ENCODE data around the gene SH3D21. TPM values are rescaled to one million over a fixed set of nuclear protein-coding genes. Genes with fewer than 3 reads are reported as not detected.

Gene SH3D21
- total and polyA plus RNA-seq, 3 experiments from 2014 or later = 2.5 to 2.6 TPM; not detected in 1

- peaks cover 10% of the 10 kb centered on the region for H3K36me3 ChIP-seq (ENCODE audit: insufficient read depth, low read length)
- Mint-ChIP-seq H3K4me3 (peak overlapping the region in 6 of 7 donors; percentile 6 to 59 (median 42)), H3K27ac (peak overlapping the region; percentile 84 to 95 (median 90)), H3K4me1 (peaks cover 38 to 52% (median 49%) of the 10 kb centered on the region in 3 donors), H3K9me3 (no peaks in the 10 kb centered on the region), H3K27me3 (no peaks in the 10 kb centered on the region), H3K36me3 (peaks cover 2 to 40% (median 3%) of the 10 kb centered on the region in 3 donors)
- CTCF ChIA-PET = interaction anchor here (0.6 to 4.3 kb wide), 9 partner anchors 15 to 266 kb away, joined by 3 to 38 read pairs (median 4); partner anchors contain the start of genes EVA1B, SH3D21 and STK40
- no peaks in the 10 kb centered on the region for H3K9me3 ChIP-seq (ENCODE audit: low read length)
- peaks cover 52% of the 10 kb centered on the region for H3K4me1 ChIP-seq (ENCODE audit: insufficient read depth, low read length)
- DNase-seq = peak; percentile 34 to 81 (median 55)
- no peak overlapping the region for H3K4me3 ChIP-seq (ENCODE audit: low read length)
- H3K27me3 ChIP-seq (ENCODE audit: insufficient read depth, low read length, poor library complexity, severe bottlenecking) = no peaks in the 10 kb centered on the region
- no peak overlapping the region for H3K27ac ChIP-seq (ENCODE audit: low read depth, low read length)
- POLR2A ChIA-PET = interaction anchor here (1.0 to 1.8 kb wide), 2 partner anchors 18 to 19 kb away, joined by 5 to 7 read pairs; no protein-coding TSS in a partner anchor
Measured at GRCh38 chr1:36366091-36366661, 60.0 kb downstream of the SH3D21 start.

DNA sequence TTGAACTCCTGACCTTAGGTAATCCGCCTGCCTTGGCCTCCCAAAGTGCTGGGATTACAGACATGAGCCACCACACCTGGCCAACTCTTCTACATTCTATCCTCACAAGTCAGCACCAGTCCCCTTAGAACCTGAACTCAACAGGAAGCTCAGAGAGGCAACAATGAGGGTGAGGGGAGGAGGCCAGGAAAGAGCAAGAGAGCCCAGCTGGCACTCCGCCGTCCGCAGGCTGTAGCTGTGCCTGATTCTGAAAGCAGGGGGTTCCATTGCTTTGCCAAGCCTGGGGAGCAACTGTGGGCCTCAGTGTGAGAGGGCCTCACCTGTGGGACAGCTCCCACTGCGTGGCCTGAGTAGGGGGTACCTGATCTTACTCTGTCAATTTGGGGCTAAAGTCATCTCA is 60.9 kb downstream of the SH3D21 start:
- Histone ChIP-seq H3K27me3 (ENCODE audit: insufficient read depth, low read length, poor library complexity, severe bottlenecking) (no peaks in the 10 kb centered on the region), H3K27ac (ENCODE audit: low read depth, low read length) (no peak overlapping the region), H3K36me3 (ENCODE audit: insufficient read depth, low read length) (peaks cover 8% of the 10 kb centered on the region), H3K9me3 (ENCODE audit: low read length) (no peaks in the 10 kb centered on the region), H3K4me1 (ENCODE audit: insufficient read depth, low read length) (peaks cover 52% of the 10 kb centered on the region), H3K4me3 (ENCODE audit: low read length) (peak overlapping the region; percentile 18)
- ChIA-PET POLR2A (interaction anchor here (0.8 to 1.8 kb wide), 4 partner anchors 17 to 60 kb away, joined by 3 to 7 read pairs (median 4); no protein-coding TSS in a partner anchor), CTCF (interaction anchor here (0.5 to 4.3 kb wide), 15 partner anchors 11 to 283 kb away, joined by 3 to 38 read pairs (median 3); partner anchors contain the start of genes EVA1B, SH3D21, STK40 and TEKT2)
- Mint-ChIP-seq H3K27ac (peak overlapping the region; percentile 57 to 95 (median 86)), H3K9me3 (no peaks in the 10 kb centered on the region), H3K36me3 (peaks cover 0 to 32% (median 1%) of the 10 kb centered on the region in 3 donors), H3K27me3 (no peaks in the 10 kb centered on the region), H3K4me1 (peaks cover 38 to 52% (median 49%) of the 10 kb centered on the region in 3 donors), H3K4me3 (peak overlapping the region in 6 of 7 donors; percentile 19 to 81 (median 40))
- DNase-seq = peak in 2 of 5 donors; percentile 26 to 57

- Histone ChIP-seq H3K27ac (ENCODE audit: low read depth, low read length) (no peak overlapping the region), H3K27me3 (ENCODE audit: insufficient read depth, low read length, poor library complexity, severe bottlenecking) (no peaks in the 10 kb centered on the region), H3K36me3 (ENCODE audit: insufficient read depth, low read length) (peaks cover under 1% of the 10 kb centered on the region), H3K9me3 (ENCODE audit: low read length) (no peaks in the 10 kb centered on the region), H3K4me3 (ENCODE audit: low read length) (no peak overlapping the region), H3K4me1 (ENCODE audit: insufficient read depth, low read length) (peaks cover 55% of the 10 kb centered on the region)
- no peak for DNase-seq
- H3K4me3 Mint-ChIP-seq = peak overlapping the region in 1 of 7 donors; percentile 44
- POLR2A ChIA-PET = interaction anchor here (1.8 kb wide), 1 partner anchor 17 kb away, joined by 7 read pairs; no protein-coding TSS in a partner anchor
- CTCF ChIA-PET = interaction anchor here (0.6 to 4.3 kb wide), 13 partner anchors 10 to 284 kb away, joined by 3 to 38 read pairs (median 4); partner anchors contain the start of genes EVA1B, LSM10, STK40 and TEKT2
- peaks cover 0 to 27% (median 1%) of the 10 kb centered on the region in 3 donors for H3K36me3 Mint-ChIP-seq
- peaks cover 42 to 57% (median 53%) of the 10 kb centered on the region in 3 donors for H3K4me1 Mint-ChIP-seq
- H3K9me3 Mint-ChIP-seq = no peaks in the 10 kb centered on the region
- no peaks in the 10 kb centered on the region for H3K27me3 Mint-ChIP-seq
- H3K27ac Mint-ChIP-seq = peak overlapping the region in 6 of 8 donors; percentile 38 to 95 (median 90)
Measured at GRCh38 chr1:36367798-36368197, 61.6 kb downstream of the SH3D21 start.

GRCh38 chr1:36369061-36369861 is 63.1 kb downstream of the SH3D21 start:
- H3K27ac Mint-ChIP-seq = peak overlapping the region; percentile 6 to 91 (median 84)
- POLR2A ChIA-PET = no interaction called here
- peaks cover 56 to 71% (median 67%) of the 10 kb centered on the region in 3 donors for H3K4me1 Mint-ChIP-seq
- Histone ChIP-seq H3K4me3 (ENCODE audit: low read length) (no peak overlapping the region), H3K36me3 (ENCODE audit: insufficient read depth, low read length) (no peaks in the 10 kb centered on the region), H3K27ac (ENCODE audit: low read depth, low read length) (peak overlapping the region; percentile 8), H3K9me3 (ENCODE audit: low read length) (no peaks in the 10 kb centered on the region), H3K4me1 (ENCODE audit: insufficient read depth, low read length) (peaks cover 70% of the 10 kb centered on the region), H3K27me3 (ENCODE audit: insufficient read depth, low read length, poor library complexity, severe bottlenecking) (no peaks in the 10 kb centered on the region)
- CTCF ChIA-PET = interaction anchor here (0.8 to 4.3 kb wide), 14 partner anchors 9 to 220 kb away, joined by 3 to 38 read pairs (median 4); partner anchors contain the start of genes LSM10, SH3D21, STK40 and TRAPPC3
- no peaks in the 10 kb centered on the region for H3K27me3 Mint-ChIP-seq
- DNase-seq = peak; percentile 72 to 86 (median 79)
- peaks cover 0 to 24% (median 0%) of the 10 kb centered on the region in 3 donors for H3K36me3 Mint-ChIP-seq
- no peak overlapping the region for H3K4me3 Mint-ChIP-seq
- H3K9me3 Mint-ChIP-seq = no peaks in the 10 kb centered on the region

Other genes with a start within 250 kb of the SH3D21 start
- not detected for gene TEKT2, start 222.3 kb upstream of the SH3D21 start, total RNA-seq
- not detected for gene TEKT2, start 222.3 kb upstream of the SH3D21 start, polyA plus RNA-seq
- 10 to 100 TPM; 38.9 to 41.1 TPM for gene ADPRS, start 217.5 kb upstream of the SH3D21 start, total RNA-seq
- gene ADPRS, start 217.5 kb upstream of the SH3D21 start, polyA plus RNA-seq = 26.1 TPM
- gene COL8A2, start 181.1 kb upstream of the SH3D21 start, total RNA-seq = under 1 TPM; 0.07 to 0.18 TPM
- not detected for gene COL8A2, start 181.1 kb upstream of the SH3D21 start, polyA plus RNA-seq
- 10 to 100 TPM; 61.7 to 63.1 TPM for gene TRAPPC3, start 156.9 kb upstream of the SH3D21 start, total RNA-seq
- gene TRAPPC3, start 156.9 kb upstream of the SH3D21 start, polyA plus RNA-seq = 117 TPM
- gene MAP7D1, start 150.2 kb upstream of the SH3D21 start, total RNA-seq = 100 to 1,000 TPM; 183 to 185 TPM
- 55.4 TPM for gene MAP7D1, start 150.2 kb upstream of the SH3D21 start, polyA plus RNA-seq
- gene THRAP3, start 81.9 kb upstream of the SH3D21 start, total RNA-seq = 100 to 1,000 TPM; 167 to 168 TPM
- gene THRAP3, start 81.9 kb upstream of the SH3D21 start, polyA plus RNA-seq = 100 TPM
- 10 to 100 TPM; 13.6 to 16.3 TPM for gene EVA1B, start 17.3 kb downstream of the SH3D21 start, total RNA-seq
- gene EVA1B, start 17.3 kb downstream of the SH3D21 start, polyA plus RNA-seq = 8.1 TPM
- gene STK40, start 79.6 kb downstream of the SH3D21 start, total RNA-seq = 10 to 100 TPM; 52.9 to 56.8 TPM
- 53.7 TPM for gene STK40, start 79.6 kb downstream of the SH3D21 start, polyA plus RNA-seq
- 10 to 100 TPM; 75.3 to 81.4 TPM for gene LSM10, start 91.5 kb downstream of the SH3D21 start, total RNA-seq
- 146 TPM for gene LSM10, start 91.5 kb downstream of the SH3D21 start, polyA plus RNA-seq
- gene OSCP1, start 144.1 kb downstream of the SH3D21 start, total RNA-seq = 1 to 10 TPM; 2.0 to 2.7 TPM
- gene OSCP1, start 144.1 kb downstream of the SH3D21 start, polyA plus RNA-seq = not detected
- gene MRPS15, start 158.0 kb downstream of the SH3D21 start, total RNA-seq = 100 to 1,000 TPM; 134 to 143 TPM
- 76.5 TPM for gene MRPS15, start 158.0 kb downstream of the SH3D21 start, polyA plus RNA-seq
- under 1 TPM; 0.11 to 0.40 TPM for gene CSF3R, start 176.5 kb downstream of the SH3D21 start, total RNA-seq
- gene CSF3R, start 176.5 kb downstream of the SH3D21 start, polyA plus RNA-seq = not detected